HG03378 (cell line): ENCODE data around the gene LTF.

Experiments
- ATAC-seq: cut with Tn5 transposase; IDR thresholded peaks from one replicate; pipeline ENCODE4 v1.9.1; 2021; ENCODE audit warnings: mild to moderate bottlenecking, moderate library complexity; ENCODE audit not compliant: unreplicated experiment

LTF gene

DNA sequence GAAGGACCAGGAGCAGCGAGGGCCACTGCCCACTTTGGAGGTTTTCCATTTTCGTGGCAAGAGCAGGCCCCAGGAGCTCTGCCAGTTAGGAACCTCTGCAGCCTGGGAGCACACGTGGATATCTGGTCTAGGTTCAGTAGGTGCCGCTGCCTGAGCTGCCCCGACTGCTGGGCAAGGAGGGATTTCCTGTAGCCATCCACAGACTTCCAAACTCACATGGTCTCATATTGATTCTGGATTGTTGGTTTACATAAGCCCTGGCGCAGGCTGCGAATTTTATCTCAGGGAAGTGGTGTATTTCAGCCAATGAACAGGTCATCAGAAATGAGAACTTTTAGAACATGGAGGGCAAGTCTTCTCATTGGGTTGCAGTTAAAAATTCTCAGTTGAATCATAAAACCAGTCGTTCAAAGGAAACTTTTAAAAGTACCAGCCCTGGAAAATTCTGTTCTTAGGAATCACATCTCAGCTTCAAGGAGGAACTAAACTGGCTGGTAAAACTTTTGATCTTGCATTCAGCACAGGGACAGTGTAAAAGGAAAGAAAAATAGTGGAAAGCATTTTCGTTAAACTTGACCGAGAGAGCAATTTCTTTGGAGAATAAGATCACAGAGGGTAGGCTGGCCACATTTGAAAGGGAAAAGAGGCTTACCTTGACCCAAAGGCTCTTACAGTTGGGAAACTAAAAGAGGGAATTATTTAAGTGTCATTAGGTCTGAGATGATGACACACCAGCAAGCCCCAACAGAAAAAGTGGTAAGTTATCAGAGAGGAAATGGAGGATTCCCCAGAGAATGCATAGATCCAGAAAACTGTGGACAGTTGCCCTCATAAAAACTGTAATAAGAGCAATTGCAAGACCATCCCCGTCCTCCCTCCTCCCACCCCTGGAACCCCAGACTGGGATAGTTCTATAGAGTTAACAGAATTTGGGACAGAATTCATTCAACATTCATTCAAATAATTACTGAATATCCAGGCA lies 26.7 kb upstream of the LTF start:
- ATAC-seq, result no peak

GRCh38 chr3:46490338-46491084 lies 25.8 kb upstream of the LTF start:
- ATAC-seq, result no peak

DNA sequence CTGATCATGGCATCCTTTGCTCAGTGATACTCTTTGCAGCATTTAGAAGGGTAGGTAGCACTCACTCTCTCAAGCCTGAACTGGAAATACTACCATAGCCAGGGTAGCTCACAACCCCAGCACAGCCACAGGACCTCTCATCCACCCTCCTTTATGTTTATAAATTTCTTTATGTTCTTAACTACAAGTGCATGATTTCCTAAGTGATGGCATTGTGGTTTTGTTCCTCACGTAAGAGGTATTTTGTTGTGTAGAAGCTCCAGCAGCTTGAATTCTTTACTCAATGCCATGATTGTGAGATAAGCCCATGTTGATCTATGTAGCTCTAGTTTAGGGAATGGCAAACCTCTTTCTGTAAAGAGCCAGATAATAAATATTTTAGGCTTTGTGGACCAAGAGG lies 25.2 kb upstream of the LTF start:
- ATAC-seq, result no peak

DNA sequence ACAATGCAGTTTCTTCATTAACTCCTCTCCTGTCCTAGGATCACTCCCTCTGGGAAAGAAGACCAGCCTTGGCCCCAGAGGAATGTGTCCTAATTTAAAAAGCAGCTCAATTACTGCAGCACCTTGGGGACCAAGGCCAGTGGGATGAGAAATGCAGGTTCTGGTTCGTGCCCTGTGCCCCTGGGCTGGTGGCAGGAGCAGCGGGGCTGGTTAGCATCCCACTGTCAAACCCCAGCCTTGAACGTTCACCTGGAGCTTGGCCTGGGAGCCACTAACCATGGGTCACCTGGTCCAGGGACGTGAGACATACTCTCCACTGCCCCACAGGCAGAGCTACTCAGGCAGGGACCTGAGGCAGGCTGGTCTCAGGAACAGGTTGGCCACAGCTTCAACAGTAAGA lies 24.7 kb upstream of the LTF start:
- no peak for ATAC-seq

DNA sequence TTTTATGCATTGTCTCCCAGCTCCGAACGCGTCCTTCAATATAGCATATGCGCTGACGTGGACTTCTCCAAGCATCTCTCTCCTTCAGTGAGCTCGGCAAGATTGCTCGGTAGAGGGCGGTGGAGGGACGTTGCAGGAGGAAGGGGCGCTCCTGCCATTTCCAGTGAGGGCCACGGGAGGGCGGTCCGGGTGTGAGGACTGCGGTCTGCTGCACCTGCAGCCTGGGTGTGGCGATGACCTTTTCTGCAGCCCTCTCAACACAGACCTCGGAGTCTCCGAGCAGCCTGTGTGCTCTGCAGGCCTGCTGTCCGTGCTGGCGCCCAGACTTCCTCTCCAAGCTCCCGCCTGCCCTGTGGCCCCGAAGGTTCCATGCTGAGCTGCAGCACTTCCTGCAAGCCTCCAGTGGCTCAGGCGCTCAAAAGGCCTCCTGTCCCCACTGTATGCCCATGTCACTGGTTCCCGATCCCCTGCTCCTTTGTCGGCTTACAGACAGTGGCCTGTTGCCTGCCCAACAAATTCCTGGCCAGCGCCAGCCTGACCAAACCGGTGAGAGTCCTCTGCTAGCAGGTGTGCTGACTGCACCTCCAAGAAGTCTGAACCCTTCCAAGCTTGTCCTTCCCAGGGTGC lies 24.1 kb upstream of the LTF start:
- ATAC-seq, result peak; percentile 73

DNA sequence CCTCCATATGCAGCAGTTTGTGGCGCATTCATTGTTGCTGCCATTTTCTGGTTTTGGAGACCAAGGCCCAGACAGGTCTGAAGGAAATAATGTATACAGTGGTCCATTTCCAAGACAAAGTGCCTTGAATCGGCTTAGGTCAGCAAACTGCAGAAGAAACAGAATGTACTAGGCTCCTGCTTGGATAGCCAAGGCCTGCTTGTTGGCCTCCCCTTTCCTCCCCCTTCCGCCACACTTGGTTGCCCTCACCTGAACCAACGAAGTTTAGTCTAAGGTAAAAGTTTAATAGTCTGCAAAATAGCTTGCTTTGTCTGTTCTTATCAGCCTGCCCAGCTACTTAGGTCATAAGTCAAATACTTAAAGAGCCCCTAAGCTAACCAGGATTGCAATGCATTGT lies 21.1 kb upstream of the LTF start:
- no peak for ATAC-seq

DNA sequence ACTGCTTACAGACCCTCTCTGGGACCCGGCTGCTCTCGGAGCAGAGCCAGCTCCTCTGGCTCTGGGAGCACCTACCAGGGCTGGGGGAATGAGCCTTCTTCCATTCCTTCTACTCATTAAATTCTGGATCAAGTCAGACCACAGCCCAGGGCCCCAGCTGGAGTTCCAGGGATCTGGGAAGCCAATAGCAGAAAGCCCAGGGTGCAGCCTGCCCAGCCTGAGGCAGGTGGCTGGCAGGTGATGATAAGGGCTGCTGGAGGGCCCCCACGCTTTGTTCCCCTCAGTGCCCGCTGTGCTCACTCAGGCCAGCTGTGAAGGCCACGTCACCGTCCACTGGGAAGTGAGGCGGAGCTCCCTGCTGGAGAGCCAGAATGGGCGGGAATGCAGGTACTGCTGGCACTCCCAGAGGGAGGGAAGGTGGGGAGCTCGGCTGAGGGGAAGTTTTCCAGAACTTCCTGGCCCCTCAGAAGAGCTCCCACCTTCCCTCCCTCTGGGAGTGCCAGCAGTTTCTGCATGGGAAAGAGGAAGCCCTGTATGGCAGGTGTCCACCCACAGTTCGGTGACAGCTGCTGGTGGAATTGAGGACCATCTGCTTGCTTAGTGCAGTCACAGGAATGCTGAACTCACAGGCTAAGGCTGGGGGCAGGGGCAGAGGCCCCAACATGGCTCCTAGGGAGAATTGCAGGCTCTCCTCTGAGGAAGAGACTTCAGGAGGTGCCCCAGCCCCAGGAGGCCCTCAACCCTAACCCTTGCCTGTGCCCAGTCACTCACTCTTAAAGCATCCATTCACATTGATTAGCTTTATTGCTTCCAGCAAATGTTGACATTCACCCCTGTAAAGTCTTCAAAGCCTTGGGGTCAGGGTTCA lies 20.4 kb upstream of the LTF start:
- ATAC-seq, result no peak

GRCh38 chr3:46484388-46484787 lies 19.7 kb upstream of the LTF start:
- ATAC-seq, result no peak

GRCh38 chr3:46483825-46484224 lies 19.1 kb upstream of the LTF start:
- ATAC-seq, result no peak

DNA sequence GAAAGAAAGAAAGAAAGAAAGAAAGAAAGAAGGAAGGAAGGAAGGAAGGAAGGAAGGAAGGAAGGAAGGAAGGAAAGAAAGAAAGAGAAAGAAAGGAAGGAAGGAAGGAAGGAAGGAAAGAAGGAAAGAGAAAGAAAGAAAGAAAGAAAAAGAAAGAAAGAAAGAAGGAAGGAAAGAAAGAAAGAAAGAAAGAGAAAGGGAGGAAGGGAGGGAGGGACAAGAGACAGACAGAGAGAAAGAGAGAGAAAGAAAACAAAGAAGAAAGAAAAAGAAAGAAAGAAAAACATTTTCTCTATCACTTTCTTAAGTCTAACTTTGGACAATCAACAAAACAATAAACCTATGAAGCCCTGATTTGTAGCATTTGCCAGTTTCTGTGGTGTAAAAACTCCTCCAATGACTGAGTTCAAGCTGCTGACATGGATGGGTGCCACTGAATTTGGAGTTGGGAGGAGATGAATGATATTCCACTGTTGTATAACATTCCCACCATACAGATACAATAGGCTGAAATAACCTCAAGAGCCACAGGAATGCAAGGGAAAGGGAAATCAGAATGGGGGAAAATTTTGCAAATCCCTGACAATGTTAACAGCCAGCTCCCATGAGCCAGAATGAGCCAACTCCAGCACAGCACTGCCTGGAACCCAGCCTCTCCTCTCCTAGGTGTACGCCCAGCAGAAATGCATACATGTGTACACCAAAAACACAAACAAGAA lies 18.1 kb upstream of the LTF start:
- no peak for ATAC-seq

GRCh38 chr3:46481636-46482035 lies 16.9 kb upstream of the LTF start:
- no peak for ATAC-seq

GRCh38 chr3:46480491-46481195 lies 15.9 kb upstream of the LTF start:
- no peak for ATAC-seq

- ATAC-seq, result no peak
Observed at GRCh38 chr3:46479696-46480095, 15.0 kb upstream of the LTF start.

DNA sequence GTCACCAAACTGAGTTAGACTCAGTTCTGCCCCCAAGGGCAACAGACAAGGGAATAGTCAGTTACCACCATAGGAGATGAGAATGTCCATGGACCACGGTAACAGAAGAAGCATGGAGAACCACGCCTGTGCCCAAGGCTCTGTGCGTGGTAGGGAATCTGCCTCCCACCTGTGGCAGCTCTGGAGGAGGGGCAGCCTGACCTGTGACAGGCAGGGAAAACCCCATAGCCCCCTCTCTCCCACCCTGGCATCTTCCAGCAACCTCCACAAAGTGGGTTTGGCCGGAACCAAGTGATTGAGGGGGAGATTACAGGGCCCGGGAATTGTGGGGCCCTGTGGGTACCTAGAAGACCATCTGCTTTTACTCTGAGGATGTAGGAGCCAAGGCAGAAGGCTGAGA lies 14.3 kb upstream of the LTF start:
- no peak for ATAC-seq

- no peak for ATAC-seq
Observed at GRCh38 chr3:46478341-46478740, 13.6 kb upstream of the LTF start.

GRCh38 chr3:46477756-46478155 lies 13.1 kb upstream of the LTF start:
- ATAC-seq, result no peak

DNA sequence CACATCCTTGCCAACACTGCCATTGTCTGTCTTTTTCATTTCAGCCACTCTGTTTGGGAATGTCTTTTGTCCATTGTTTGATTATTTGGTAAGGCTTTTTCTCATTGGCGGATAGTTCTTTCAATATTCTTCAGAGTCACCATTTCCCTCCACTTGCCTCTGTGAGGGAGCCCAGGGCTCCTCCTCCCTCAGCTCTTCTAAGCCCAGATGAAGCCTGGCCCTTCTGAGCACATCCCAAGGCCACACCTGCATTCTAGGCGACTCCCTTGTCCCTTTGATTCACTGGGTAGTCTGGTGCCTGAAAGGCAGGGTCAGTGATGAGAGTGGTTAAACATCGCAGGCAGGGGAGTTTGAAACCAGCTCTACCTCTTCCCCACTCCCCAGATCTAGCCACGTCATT lies 12.4 kb upstream of the LTF start:
- no peak for ATAC-seq

DNA sequence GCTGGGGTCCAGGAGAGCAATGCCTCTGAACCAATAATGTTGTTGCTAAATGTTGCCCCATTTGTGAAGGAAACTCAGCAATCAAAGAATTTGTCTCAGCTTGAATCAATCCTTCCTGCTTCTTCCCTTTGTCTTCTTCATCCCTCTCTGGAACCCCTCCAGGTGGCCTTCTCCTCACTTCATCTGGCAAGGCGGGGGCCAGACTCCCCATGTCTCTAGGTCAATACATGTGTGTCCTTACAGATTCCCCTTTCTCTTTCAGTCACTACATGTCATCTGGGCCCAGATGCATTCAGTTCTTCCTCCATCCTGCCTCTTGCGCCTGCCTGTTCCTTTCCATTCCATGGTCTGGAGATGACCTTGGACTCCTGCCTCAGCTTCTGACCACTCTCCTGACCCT lies 8.0 kb upstream of the LTF start:
- ATAC-seq, result no peak

DNA sequence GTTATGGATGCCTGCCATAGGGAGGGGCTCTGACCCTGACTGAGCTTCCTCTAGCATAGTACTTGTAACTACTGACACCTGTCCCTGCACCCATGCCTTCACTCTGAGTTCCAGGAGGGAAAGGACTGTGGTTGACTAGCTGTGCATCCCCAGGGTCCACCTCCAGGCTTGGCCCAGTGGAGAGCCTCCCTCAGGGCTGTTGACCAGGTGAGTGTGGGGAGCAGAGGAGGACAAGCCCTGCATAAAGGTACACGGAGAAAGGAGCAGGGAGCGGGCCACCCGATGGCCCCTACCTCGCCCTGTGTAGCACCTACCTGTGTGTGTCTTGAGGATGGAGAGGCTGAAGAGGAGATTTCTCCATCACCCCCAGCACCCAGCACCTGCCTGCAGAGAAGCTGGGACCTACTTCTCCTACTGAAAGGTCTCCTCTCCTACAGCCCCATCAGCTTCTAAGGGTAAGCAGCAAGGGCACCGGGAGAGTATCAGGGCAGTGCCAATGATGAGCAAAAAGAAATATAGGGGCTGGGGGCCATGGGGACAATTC lies 6.7 kb upstream of the LTF start:
- no peak for ATAC-seq
